Measurements from ENCODE around the gene BOC. TPM values are rescaled to one million over a fixed set of nuclear protein-coding genes. Genes with fewer than 3 reads are reported as not detected.

Gene BOC
- total and polyA plus RNA-seq, 2 donors (not counting 3 experiments of a cell fraction or from before 2014, with no cell fraction given) = 0.07 TPM; not detected in 1

DNA sequence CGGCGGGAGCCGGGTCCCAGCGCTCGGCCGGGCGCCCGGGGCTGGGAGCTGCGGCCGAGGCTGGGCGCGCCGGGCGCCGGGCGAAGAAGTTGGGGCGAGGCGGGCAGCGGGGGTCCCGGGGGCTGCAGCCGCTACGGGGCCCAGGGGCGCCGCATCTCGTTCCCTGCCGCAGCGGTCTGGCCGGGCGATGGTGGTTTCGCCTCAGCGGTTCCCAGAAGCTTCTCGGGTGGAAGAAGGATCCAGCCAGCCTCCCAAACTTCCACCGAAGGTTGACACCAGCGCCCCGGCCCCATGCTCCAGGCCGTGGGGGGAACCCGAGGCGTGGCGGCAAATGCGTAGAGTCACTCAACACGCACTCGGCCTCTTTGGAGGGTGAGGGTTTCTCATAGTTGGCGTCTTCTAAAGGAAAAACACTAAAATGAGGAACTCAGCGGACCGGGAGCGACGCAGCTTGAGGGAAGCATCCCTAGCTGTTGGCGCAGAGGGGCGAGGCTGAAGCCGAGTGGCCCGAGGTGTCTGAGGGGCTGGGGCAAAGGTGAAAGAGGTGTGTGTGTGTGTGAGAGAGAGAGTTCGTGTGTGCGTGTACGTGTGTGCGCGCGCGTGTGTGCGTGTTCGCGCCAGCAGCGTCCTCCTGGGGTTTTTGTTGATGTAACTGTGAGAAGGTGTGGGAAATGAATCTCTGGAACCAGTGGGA is 940 bp downstream of the BOC start:
- peak overlapping the region in 2 of 3 experiments; percentile 31 to 53 for H3K4me3 ChIP-seq (replicated peaks in 1 of 3; ENCODE audit: insufficient read depth in 1 of 3, low read depth in 1 of 3, low read length in 3 of 3)
- ChIA-PET POLR2A (no interaction called here), CTCF (no interaction called here)
- FAIRE-seq (no peak), DNase-seq (ENCODE audit: low read depth, low spot score) (peak; percentile 16)
- intact Hi-C loops (cut with micrococcal nuclease) = loop anchor here (5.0 to 10.0 kb wide), 3 partner anchors 75 to 363 kb away; no protein-coding TSS in a partner anchor
- TF ChIP-seq POLR2A (IDR thresholded peaks at IDR 0.05; ENCODE audit: low read depth, low read length) (no peak), MYC (IDR thresholded peaks at IDR 0.05; ENCODE audit: low read depth, low read length) (no peak), JUN (IDR thresholded peaks at IDR 0.05; ENCODE audit: borderline replicate concordance, insufficient read depth, insufficient read length, low read depth) (no peak)
- TF ChIP-seq, protein P1, sequence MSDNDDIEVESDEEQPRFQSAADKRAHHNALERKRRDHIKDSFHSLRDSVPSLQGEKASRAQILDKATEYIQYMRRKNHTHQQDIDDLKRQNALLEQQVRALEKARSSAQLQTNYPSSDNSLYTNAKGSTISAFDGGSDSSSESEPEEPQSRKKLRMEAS (IDR thresholded peaks at IDR 0.05; ENCODE audit: insufficient read depth, insufficient read length) = no peak
- TF ChIP-seq, protein P2, sequence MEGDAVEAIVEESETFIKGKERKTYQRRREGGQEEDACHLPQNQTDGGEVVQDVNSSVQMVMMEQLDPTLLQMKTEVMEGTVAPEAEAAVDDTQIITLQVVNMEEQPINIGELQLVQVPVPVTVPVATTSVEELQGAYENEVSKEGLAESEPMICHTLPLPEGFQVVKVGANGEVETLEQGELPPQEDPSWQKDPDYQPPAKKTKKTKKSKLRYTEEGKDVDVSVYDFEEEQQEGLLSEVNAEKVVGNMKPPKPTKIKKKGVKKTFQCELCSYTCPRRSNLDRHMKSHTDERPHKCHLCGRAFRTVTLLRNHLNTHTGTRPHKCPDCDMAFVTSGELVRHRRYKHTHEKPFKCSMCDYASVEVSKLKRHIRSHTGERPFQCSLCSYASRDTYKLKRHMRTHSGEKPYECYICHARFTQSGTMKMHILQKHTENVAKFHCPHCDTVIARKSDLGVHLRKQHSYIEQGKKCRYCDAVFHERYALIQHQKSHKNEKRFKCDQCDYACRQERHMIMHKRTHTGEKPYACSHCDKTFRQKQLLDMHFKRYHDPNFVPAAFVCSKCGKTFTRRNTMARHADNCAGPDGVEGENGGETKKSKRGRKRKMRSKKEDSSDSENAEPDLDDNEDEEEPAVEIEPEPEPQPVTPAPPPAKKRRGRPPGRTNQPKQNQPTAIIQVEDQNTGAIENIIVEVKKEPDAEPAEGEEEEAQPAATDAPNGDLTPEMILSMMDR (IDR thresholded peaks at IDR 0.05; ENCODE audit: extremely low read depth in 1 of 2, insufficient read depth in 1 of 2, low read depth in 1 of 2, low read length in 2 of 2) = no peak
- peak overlapping the region; percentile 85 for H2AFZ ChIP-seq (ENCODE audit: low read depth, low read length)
- no peaks in the 10 kb centered on the region for H3K9me3 ChIP-seq (replicated peaks; ENCODE audit: control insufficient read depth, insufficient read depth, low read length)
- dilution Hi-C loops (cut with MboI; ENCODE audit: extremely low pct_ligation_motif_present, low sequenced_read_pairs) = no loop called here
- H3K4me2 ChIP-seq (ENCODE audit: insufficient read depth, low read length) = peak overlapping the region; percentile 89
- no peak overlapping the region for H3K27ac ChIP-seq (ENCODE audit: insufficient read depth, low read depth, low read length)
- no peaks in the 10 kb centered on the region for H3K4me1 ChIP-seq (ENCODE audit: control insufficient read depth, extremely low read depth, insufficient read depth, low read length)
- no peaks in the 10 kb centered on the region for H3K36me3 ChIP-seq (ENCODE audit: control insufficient read depth in 2 of 2, extremely low read depth in 1 of 2, insufficient read depth in 2 of 2, low read length in 2 of 2)
- H3K79me2 ChIP-seq (ENCODE audit: control insufficient read depth, insufficient read depth, low read length) = no peaks in the 10 kb centered on the region
- H4K20me1 ChIP-seq (replicated peaks; ENCODE audit: control insufficient read depth, extremely low read depth, insufficient read depth, low read length) = no peaks in the 10 kb centered on the region
- H3K9me1 ChIP-seq (replicated peaks; ENCODE audit: control insufficient read depth, extremely low read depth, insufficient read depth, low read length) = no peaks in the 10 kb centered on the region
- peaks cover 33 to 53% of the 10 kb centered on the region in 2 experiments for H3K27me3 ChIP-seq (ENCODE audit: control insufficient read depth in 2 of 2, insufficient read depth in 2 of 2, low read length in 2 of 2)
- no TSS peak for BruUV-seq (replicated peaks)
- no peak overlapping the region for H3K9ac ChIP-seq (replicated peaks; ENCODE audit: extremely low read depth, insufficient read depth, low read length)

Data from endothelial cell of umbilical vein (primary cell).